CD4-positive, alpha-beta T cell (primary cell): ENCODE results near the gene IL10. TPM values are rescaled to one million over a fixed set of nuclear protein-coding genes. Genes with fewer than 3 reads are reported as not detected.
"Not testable (repeated sequence)": the region's sequence is repeated elsewhere in the genome, so short reads cannot be mapped to it uniquely, and the experiment has no call there.

Source experiments
- ATAC-seq: fragments of 200-7000 bp; cut with Tn5 transposase; one replicate; pipeline ENCODE4 v1.10.0; 2022; ENCODE audit warnings: mild to moderate bottlenecking; ENCODE audit not compliant: poor library complexity
- CTCF ChIA-PET: fragments of 350-600 bp; sonication (Branson Sonifier 250); formaldehyde crosslinking; loops from one replicate; lab custom pipeline; 2021; ENCODE audit warnings: antibody characterized with exemption, inconsistent platforms; lab: Charles Lee
- POLR2A ChIA-PET: fragments of 350-600 bp; sonication (Branson Sonifier 250); formaldehyde crosslinking; loops from one replicate; lab custom pipeline; 2021; ENCODE audit warnings: antibody characterized with exemption, inconsistent platforms; lab: Charles Lee
- DNase-seq, 14 experiments: peaks; one replicate each; pipeline ENCODE4 v3.0.0-alpha.2; 2013 to 2020; ENCODE audit warnings: mixed read lengths in 2 of 14
- H3K27ac ChIP-seq, 2 donors: one replicate each; pipeline versions ENCODE4 v1.5.1 to v1.7.0; 2013; ENCODE audit warnings: low read length in 2 of 2, low read depth in 1 of 2, mild to moderate bottlenecking in 1 of 2
- H3K27me3 ChIP-seq, 2 experiments: 1 replicate in 1 of 2; 2 replicates in 1 of 2; pipeline versions ENCODE4 v1.6.1 to v1.7.0; 2013; ENCODE audit warnings: low read length in 2 of 2, control low read depth in 1 of 2, mild to moderate bottlenecking in 1 of 2, moderate library complexity in 1 of 2; ENCODE audit not compliant: insufficient read depth in 2 of 2, control insufficient read depth in 1 of 2
- H3K36me3 ChIP-seq: one replicate; pipeline ENCODE4 v1.6.1; 2013; ENCODE audit warnings: low read length, control low read depth; ENCODE audit not compliant: insufficient read depth
- H3K4me1 ChIP-seq: one replicate; pipeline ENCODE4 v1.6.1; 2013; ENCODE audit warnings: low read length, control low read depth; ENCODE audit not compliant: insufficient read depth
- H3K4me3 ChIP-seq: one replicate; pipeline ENCODE4 v1.5.1; 2013; ENCODE audit warnings: mild to moderate bottlenecking, low read length, moderate library complexity
- H3K9me3 ChIP-seq, 2 experiments: 1 replicate in 1 of 2; 2 replicates in 1 of 2; pipeline versions ENCODE4 v1.6.1 to v1.7.0; 2013; ENCODE audit warnings: low read length in 2 of 2, mild to moderate bottlenecking in 2 of 2, control low read depth in 1 of 2, moderate library complexity in 1 of 2; ENCODE audit not compliant: control insufficient read depth in 1 of 2, insufficient read depth in 1 of 2
- H3K27ac Mint-ChIP-seq: one replicate; pipeline ENCODE4 v1.8.0; 2020; ENCODE audit warnings: mixed read lengths
- H3K27me3 Mint-ChIP-seq: one replicate; pipeline ENCODE4 v1.8.0; 2021; ENCODE audit warnings: mixed read lengths
- H3K36me3 Mint-ChIP-seq: one replicate; pipeline ENCODE4 v1.8.0; 2021; ENCODE audit warnings: low read depth, mixed read lengths
- H3K4me1 Mint-ChIP-seq: one replicate; pipeline ENCODE4 v1.8.0; 2021; ENCODE audit warnings: low read depth, mixed read lengths
- H3K4me3 Mint-ChIP-seq: one replicate; pipeline ENCODE4 v1.8.0; 2020; ENCODE audit warnings: mild to moderate bottlenecking, mixed read lengths
- H3K9me3 Mint-ChIP-seq: one replicate; pipeline ENCODE4 v1.8.0; 2020; ENCODE audit warnings: mixed read lengths
- intact Hi-C, 2 experiments: fragments of 100-400 bp; cut with DNase I in 1 of 2; cut with micrococcal nuclease in 1 of 2; formaldehyde crosslinking; loops; one replicate each; pipeline versions ENCODE4 v1.15.1 to v1.9.0; 2023 to 2025; cut with DNase I, micrococcal nuclease
- total RNA-seq, 174 experiments: library from RNA in 2 of 174; stranded (reverse) in 2 of 174; gene quantifications; one replicate each; pipeline ENCODE4 v1.2.3 and lab custom pipeline; 2021 to 2026
- TF ChIP-seq, protein P1 (sequence below): fragments of 200-600 bp; IDR thresholded peaks from one replicate; pipeline ENCODE4 v1.8.0; 2022; ENCODE audit warnings: antibody characterized with exemption, mild to moderate bottlenecking

The IL10 gene
- total RNA-seq, 2 experiments from 2014 or later: 0.27 to 0.87 TPM

DNA sequence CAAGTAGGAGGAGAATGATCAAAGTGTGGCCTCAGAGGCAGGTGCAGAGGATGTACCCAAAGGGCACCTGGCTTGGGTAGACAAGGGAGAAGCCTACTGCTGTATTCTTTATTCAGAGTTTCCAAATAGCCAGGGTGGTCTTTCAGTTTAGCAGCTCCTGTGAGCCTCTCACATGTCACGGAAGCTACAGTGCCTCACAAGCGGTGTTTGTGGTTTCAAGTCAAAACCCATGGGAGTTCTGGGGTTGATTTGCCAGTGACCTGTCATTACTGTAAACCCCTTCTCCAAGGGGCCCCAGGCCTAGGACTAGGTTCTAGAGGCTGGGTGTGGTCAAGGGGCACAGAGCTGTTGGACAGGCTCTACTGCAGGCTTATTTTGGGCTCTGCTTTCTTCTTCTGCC lies 10.2 kb upstream of the IL10 start:
- intact Hi-C loops: no loop called here

GRCh38 chr1:206779638-206780037 lies 7.3 kb upstream of the IL10 start:
- no peak overlapping the region for H3K27ac Mint-ChIP-seq
- no peaks in the 10 kb centered on the region for H3K9me3 Mint-ChIP-seq
- intact Hi-C loops: no loop called here
- H3K4me1 Mint-ChIP-seq: peaks cover 25% of the 10 kb centered on the region
- no peak for ATAC-seq
- CTCF ChIA-PET: no interaction called here
- no peaks in the 10 kb centered on the region for H3K27me3 Mint-ChIP-seq
- Histone ChIP-seq H3K27ac (no peak overlapping the region), H3K9me3 (no peaks in the 10 kb centered on the region), H3K36me3 (no peaks in the 10 kb centered on the region), H3K4me3 (no peak overlapping the region), H3K27me3 (no peaks in the 10 kb centered on the region), H3K4me1 (peaks cover 30% of the 10 kb centered on the region)
- H3K4me3 Mint-ChIP-seq: no peak overlapping the region
- POLR2A ChIA-PET: interaction anchor here (1.0 kb wide), 1 partner anchor 10 kb away, joined by 3 read pairs; no protein-coding TSS in a partner anchor
- no peaks in the 10 kb centered on the region for H3K36me3 Mint-ChIP-seq
- DNase-seq: no peak
- TF ChIP-seq, protein P1, sequence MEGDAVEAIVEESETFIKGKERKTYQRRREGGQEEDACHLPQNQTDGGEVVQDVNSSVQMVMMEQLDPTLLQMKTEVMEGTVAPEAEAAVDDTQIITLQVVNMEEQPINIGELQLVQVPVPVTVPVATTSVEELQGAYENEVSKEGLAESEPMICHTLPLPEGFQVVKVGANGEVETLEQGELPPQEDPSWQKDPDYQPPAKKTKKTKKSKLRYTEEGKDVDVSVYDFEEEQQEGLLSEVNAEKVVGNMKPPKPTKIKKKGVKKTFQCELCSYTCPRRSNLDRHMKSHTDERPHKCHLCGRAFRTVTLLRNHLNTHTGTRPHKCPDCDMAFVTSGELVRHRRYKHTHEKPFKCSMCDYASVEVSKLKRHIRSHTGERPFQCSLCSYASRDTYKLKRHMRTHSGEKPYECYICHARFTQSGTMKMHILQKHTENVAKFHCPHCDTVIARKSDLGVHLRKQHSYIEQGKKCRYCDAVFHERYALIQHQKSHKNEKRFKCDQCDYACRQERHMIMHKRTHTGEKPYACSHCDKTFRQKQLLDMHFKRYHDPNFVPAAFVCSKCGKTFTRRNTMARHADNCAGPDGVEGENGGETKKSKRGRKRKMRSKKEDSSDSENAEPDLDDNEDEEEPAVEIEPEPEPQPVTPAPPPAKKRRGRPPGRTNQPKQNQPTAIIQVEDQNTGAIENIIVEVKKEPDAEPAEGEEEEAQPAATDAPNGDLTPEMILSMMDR: no peak

More for the DNA sequence above, 10.2 kb upstream of the IL10 start:
- peaks cover 45% of the 10 kb centered on the region for H3K4me1 ChIP-seq
- Mint-ChIP-seq H3K9me3 (no peaks in the 10 kb centered on the region), H3K36me3 (no peaks in the 10 kb centered on the region), H3K4me1 (peaks cover 53% of the 10 kb centered on the region), H3K4me3 (no peak overlapping the region), H3K27me3 (no peaks in the 10 kb centered on the region), H3K27ac (no peak overlapping the region)
- H3K9me3 ChIP-seq: no peaks in the 10 kb centered on the region
- ATAC-seq: no peak
- H3K27ac ChIP-seq: no peak overlapping the region
- POLR2A ChIA-PET: interaction anchor here (4.1 kb wide), 1 partner anchor 11 kb away, joined by 32 read pairs; the partner anchor contains the start of genes IL10 and IL19
- CTCF ChIA-PET: interaction anchor here (1.3 to 1.6 kb wide), 2 partner anchors 48 to 130 kb away, joined by 3 to 4 read pairs; no protein-coding TSS in a partner anchor
- H3K4me3 ChIP-seq: no peak overlapping the region
- H3K36me3 ChIP-seq: no peaks in the 10 kb centered on the region
- H3K27me3 ChIP-seq: no peaks in the 10 kb centered on the region
- TF ChIP-seq, protein P1: no peak
- peak in 2 of 14 experiments; percentile 11 to 49 for DNase-seq

GRCh38 chr1:206778911-206779310 lies 6.6 kb upstream of the IL10 start:
- H3K4me3 ChIP-seq, ATAC-seq, H3K27ac Mint-ChIP-seq, intact Hi-C loops, H3K4me3 Mint-ChIP-seq, H3K36me3 ChIP-seq, H3K27ac ChIP-seq, H3K9me3 ChIP-seq, CTCF ChIA-PET, H3K27me3 ChIP-seq, DNase-seq, H3K27me3 Mint-ChIP-seq, POLR2A ChIA-PET, H3K36me3 Mint-ChIP-seq, H3K9me3 Mint-ChIP-seq: not testable (repeated sequence)
- H3K4me1 Mint-ChIP-seq: peaks cover 18% of the 10 kb centered on the region
- H3K4me1 ChIP-seq: peaks cover 30% of the 10 kb centered on the region

DNA sequence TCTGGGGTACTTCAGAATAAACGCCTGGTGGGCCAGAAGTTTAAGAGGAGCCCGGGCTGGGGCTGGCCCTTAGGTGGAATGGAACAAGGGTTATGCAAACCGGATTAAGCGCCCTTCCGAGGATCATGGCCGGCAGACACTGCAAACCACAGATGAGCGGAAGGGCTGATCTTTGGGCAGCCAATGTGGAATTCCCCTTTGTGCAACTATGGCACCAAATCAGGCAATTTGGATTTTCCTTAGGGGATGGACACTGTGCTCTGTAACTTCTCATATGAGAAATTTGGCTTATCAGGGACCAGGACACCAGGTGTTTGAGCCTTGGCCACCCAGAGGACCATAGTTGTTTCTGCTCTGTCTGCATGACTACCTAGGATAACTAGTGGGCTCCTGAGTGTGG lies 5.7 kb upstream of the IL10 start:
- Histone ChIP-seq H3K4me3 (no peak overlapping the region), H3K36me3 (no peaks in the 10 kb centered on the region), H3K27ac (no peak overlapping the region), H3K9me3 (no peaks in the 10 kb centered on the region), H3K27me3 (no peaks in the 10 kb centered on the region), H3K4me1 (peaks cover 27% of the 10 kb centered on the region)
- Mint-ChIP-seq H3K36me3 (no peaks in the 10 kb centered on the region), H3K27ac (no peak overlapping the region), H3K4me3 (no peak overlapping the region), H3K27me3 (no peaks in the 10 kb centered on the region), H3K9me3 (no peaks in the 10 kb centered on the region), H3K4me1 (peaks cover 14% of the 10 kb centered on the region)
- ATAC-seq: no peak
- intact Hi-C loops: no loop called here
- TF ChIP-seq, protein P1: no peak
- POLR2A ChIA-PET: interaction anchor here (2.8 kb wide), 1 partner anchor 12 kb away, joined by 10 read pairs; no protein-coding TSS in a partner anchor
- DNase-seq: no peak
- CTCF ChIA-PET: no interaction called here
